H9 (cell line): ENCODE measurements around the gene DRGX. TPM values are rescaled to one million over a fixed set of nuclear protein-coding genes. Genes with fewer than 3 reads are reported as not detected.

Experiments used
- DNase-seq: peaks from one replicate; pipeline ENCODE4 v3.0.0-alpha.2; 2017
- H2AFZ ChIP-seq: one replicate; pipeline ENCODE4 v1.6.1; 2013; ENCODE audit warnings: mild to moderate bottlenecking, low read length, control low read depth, moderate library complexity
- H2AK5ac ChIP-seq: 2 replicates; pipeline ENCODE4 v1.6.1; 2013; ENCODE audit warnings: low read length, control low read depth, mixed read lengths; ENCODE audit not compliant: insufficient read length
- H2BK120ac ChIP-seq: one replicate; pipeline ENCODE4 v1.6.1; 2013; ENCODE audit warnings: low read depth, mild to moderate bottlenecking, low read length, control low read depth, inconsistent platforms; ENCODE audit not compliant: poor library complexity, severe bottlenecking
- H2BK12ac ChIP-seq: 2 replicates; pipeline ENCODE4 v1.6.1; 2013; ENCODE audit warnings: low read length, control low read depth, mixed read lengths, low read depth; ENCODE audit not compliant: insufficient read length
- H2BK15ac ChIP-seq: 2 replicates; pipeline ENCODE4 v1.6.1; 2013; ENCODE audit warnings: low read depth, low read length, control low read depth
- H2BK20ac ChIP-seq: one replicate; pipeline ENCODE4 v1.6.1; 2013; ENCODE audit warnings: low read depth, mild to moderate bottlenecking, low read length, control low read depth, inconsistent platforms; ENCODE audit not compliant: poor library complexity, severe bottlenecking
- H2BK5ac ChIP-seq: 2 replicates; pipeline ENCODE4 v1.6.1; 2013; ENCODE audit warnings: low read length, control low read depth, mixed read lengths; ENCODE audit not compliant: insufficient read length
- H3K14ac ChIP-seq: 2 replicates; pipeline ENCODE4 v1.6.1; 2013; ENCODE audit warnings: low read length, control low read depth; ENCODE audit not compliant: insufficient read depth
- H3K18ac ChIP-seq: 2 replicates; pipeline ENCODE4 v1.6.1; 2013; ENCODE audit warnings: low read depth, mild to moderate bottlenecking, mixed read lengths, low read length, control low read depth; ENCODE audit not compliant: insufficient read length
- H3K23ac ChIP-seq: 2 replicates; pipeline ENCODE4 v1.6.1; 2013; ENCODE audit warnings: low read length, control low read depth, mixed read lengths, low read depth; ENCODE audit not compliant: insufficient read length
- H3K23me2 ChIP-seq: 2 replicates; pipeline ENCODE4 v1.6.1; 2013; ENCODE audit warnings: low read depth, mild to moderate bottlenecking, mixed read lengths, low read length, control low read depth; ENCODE audit not compliant: insufficient read length, poor library complexity, severe bottlenecking
- H3K27ac ChIP-seq: 2 replicates; pipeline ENCODE4 v1.5.1; 2013; ENCODE audit warnings: low read length, control low read depth, mixed read lengths, low read depth; ENCODE audit not compliant: insufficient read length
- H3K27me3 ChIP-seq: 2 replicates; pipeline ENCODE4 v1.6.1; 2013; ENCODE audit warnings: low read length, control low read depth, inconsistent platforms; ENCODE audit not compliant: insufficient read depth
- H3K4ac ChIP-seq: 2 replicates; pipeline ENCODE4 v1.6.1; 2013; ENCODE audit warnings: low read depth, mild to moderate bottlenecking, control low read depth, inconsistent platforms, low read length, moderate library complexity
- H3K4me1 ChIP-seq: 2 replicates; pipeline ENCODE4 v1.6.1; 2013; ENCODE audit warnings: low read length, control low read depth, inconsistent platforms; ENCODE audit not compliant: insufficient read depth
- H3K4me2 ChIP-seq: 2 replicates; pipeline ENCODE4 v1.6.1; 2013; ENCODE audit warnings: low read length, control low read depth, mixed read lengths; ENCODE audit not compliant: insufficient read length, insufficient read depth
- H3K56ac ChIP-seq: 2 replicates; pipeline ENCODE4 v1.6.1; 2013; ENCODE audit warnings: low read depth, mild to moderate bottlenecking, mixed read lengths, low read length, control low read depth; ENCODE audit not compliant: insufficient read length
- H3K79me1 ChIP-seq: 2 replicates; pipeline ENCODE4 v1.6.1; 2013; ENCODE audit warnings: low read depth, mild to moderate bottlenecking, moderate library complexity, low read length, control low read depth, inconsistent platforms; ENCODE audit not compliant: insufficient read depth, poor library complexity, severe bottlenecking
- H3K79me2 ChIP-seq: 2 replicates; pipeline ENCODE4 v1.6.1; 2013; ENCODE audit warnings: low read length, control low read depth, inconsistent platforms; ENCODE audit not compliant: insufficient read depth
- H3K9ac ChIP-seq: 2 replicates; pipeline ENCODE4 v1.6.1; 2013; ENCODE audit warnings: low read length, control low read depth, mixed read lengths; ENCODE audit not compliant: insufficient read length; ENCODE audit errors: extremely low read depth
- H3K9me3 ChIP-seq: one replicate; pipeline ENCODE4 v1.6.1; 2013; ENCODE audit warnings: low read depth, low read length, inconsistent platforms; ENCODE audit not compliant: control insufficient read depth
- H3T11ph ChIP-seq: one replicate; pipeline ENCODE4 v1.6.1; 2013; ENCODE audit warnings: mild to moderate bottlenecking, low read length, control low read depth, inconsistent platforms
- H4K20me1 ChIP-seq: one replicate; pipeline ENCODE4 v1.6.1; 2013; ENCODE audit not compliant: control insufficient read depth, insufficient read length, insufficient read depth
- H4K5ac ChIP-seq: 2 replicates; pipeline ENCODE4 v1.6.1; 2013; ENCODE audit warnings: low read depth, mild to moderate bottlenecking, mixed read lengths, low read length, control low read depth; ENCODE audit not compliant: insufficient read length
- H4K8ac ChIP-seq: replicated peaks from 2 replicates; pipeline ENCODE4 v1.6.1; 2013; ENCODE audit warnings: low read length, control low read depth, mixed read lengths, low read depth; ENCODE audit not compliant: insufficient read length
- H4K91ac ChIP-seq: 2 replicates; pipeline ENCODE4 v1.6.1; 2013; ENCODE audit warnings: low read depth, mild to moderate bottlenecking, moderate library complexity, mixed read lengths, low read length, control low read depth; ENCODE audit not compliant: insufficient read length
- H3K27ac Mint-ChIP-seq, 3 experiments: 2 replicates in 2 of 3; 3 replicates in 1 of 3; pipeline ENCODE4 v1.8.0; 2020 to 2021; ENCODE audit warnings: mixed read lengths in 3 of 3, mild to moderate bottlenecking in 1 of 3, moderate library complexity in 1 of 3
- H3K27me3 Mint-ChIP-seq: 2 replicates; pipeline ENCODE4 v1.8.0; 2021; ENCODE audit warnings: low read depth, mild to moderate bottlenecking, moderate library complexity, mixed read lengths
- H3K36me3 Mint-ChIP-seq, 3 experiments: 2 replicates in 2 of 3; 3 replicates in 1 of 3; pipeline ENCODE4 v1.8.0; 2020 to 2021; ENCODE audit warnings: low read depth in 3 of 3, mixed read lengths in 3 of 3; ENCODE audit not compliant: insufficient read depth in 1 of 3
- H3K4me1 Mint-ChIP-seq, 2 experiments: 2 replicates each; pipeline ENCODE4 v1.8.0; 2020; ENCODE audit warnings: mixed read lengths in 2 of 2
- H3K4me3 Mint-ChIP-seq, 2 experiments: 2 replicates in 1 of 2; 3 replicates in 1 of 2; pipeline ENCODE4 v1.8.0; 2020 to 2021; ENCODE audit warnings: mild to moderate bottlenecking in 2 of 2, mixed read lengths in 2 of 2, moderate library complexity in 1 of 2
- H3K9me3 Mint-ChIP-seq, 2 experiments: 2 replicates in 1 of 2; 3 replicates in 1 of 2; pipeline ENCODE4 v1.8.0; 2020; ENCODE audit warnings: mild to moderate bottlenecking in 2 of 2, mixed read lengths in 2 of 2, moderate library complexity in 1 of 2
- CTCF ChIP-seq: fragments of 200-600 bp; sonication (generic); conservative IDR thresholded peaks from 3 replicates; pipeline ENCODE4 v1.8.0; 2021; ENCODE audit warnings: antibody characterized with exemption, mild to moderate bottlenecking
- WGBS: extraction: QIAGEN DNeasy Blood & Tissue Kit; methylation state at CpG from one replicate; pipeline ENCODE4 v1.1.7; 2013; ENCODE audit warnings: missing lambda C conversion rate, low lambda C conversion rate, mixed read lengths; ENCODE audit not compliant: insufficient read length; ENCODE audit errors: extremely low coverage; 5-methylcytosine and 5-hydroxymethylcytosine counted together
- total RNA-seq: library from RNA; stranded (reverse); gene quantifications from 2 replicates; pipeline ENCODE4 v1.2.1, GENCODE V29; 2021

The DRGX gene
- total RNA-seq, 1 experiment from 2014 or later, result not detected

- peaks cover 4% of the 10 kb centered on the region for H3K27me3 Mint-ChIP-seq
- no peak overlapping the region for H2BK20ac ChIP-seq
- H3K27me3 ChIP-seq, result no peaks in the 10 kb centered on the region
- no peak overlapping the region; a peak in 1 of 7 replicates for H3K27ac Mint-ChIP-seq
- H3K4me1 Mint-ChIP-seq, result peaks cover 0 to 2% of the 10 kb centered on the region in 2 experiments; a peak in 1 of 4 replicates
- H3K27ac ChIP-seq, result no peak overlapping the region
- H3K4me1 ChIP-seq, result no peaks in the 10 kb centered on the region
- H3K23me2 ChIP-seq, result no peaks in the 10 kb centered on the region
- no peak overlapping the region for H4K91ac ChIP-seq
- H3K79me2 ChIP-seq, result no peaks in the 10 kb centered on the region
- H2AFZ ChIP-seq, result no peak overlapping the region
- no peak overlapping the region for H3K56ac ChIP-seq
- H4K8ac ChIP-seq, result no peak overlapping the region
- no peak overlapping the region for H3K4me2 ChIP-seq
- H2AK5ac ChIP-seq, result no peak overlapping the region
- H3K4ac ChIP-seq, result no peak overlapping the region
- no CpG with 5 or more reads among the region's 26 CpGs for WGBS
- H3K9me3 Mint-ChIP-seq, result no peaks in the 10 kb centered on the region; a peak in 1 of 5 replicates
- H2BK15ac ChIP-seq, result no peak overlapping the region
- no peaks in the 10 kb centered on the region for H3K9me3 ChIP-seq
- DNase-seq, result no peak
- no peak overlapping the region for H3K18ac ChIP-seq
- H3K4me3 Mint-ChIP-seq, result no peak overlapping the region
- no peak overlapping the region for H3K9ac ChIP-seq
- no peaks in the 10 kb centered on the region for H3K79me1 ChIP-seq
- no peaks in the 10 kb centered on the region for H4K20me1 ChIP-seq
- no peak overlapping the region for H4K5ac ChIP-seq
- TF ChIP-seq CTCF, result no peak
- no peak overlapping the region for H3K23ac ChIP-seq
- no peak overlapping the region for H3T11ph ChIP-seq
- H2BK12ac ChIP-seq, result no peak overlapping the region
- no peaks in the 10 kb centered on the region for H3K36me3 Mint-ChIP-seq
- no peak overlapping the region for H2BK120ac ChIP-seq
- H2BK5ac ChIP-seq, result no peak overlapping the region
- no peak overlapping the region for H3K14ac ChIP-seq
These were observed 73.3 kb downstream of the DRGX start for GRCh38 chr10:49322371-49323170.
